ENCODE results near the gene IGF2.

The IGF2 gene

DNA sequence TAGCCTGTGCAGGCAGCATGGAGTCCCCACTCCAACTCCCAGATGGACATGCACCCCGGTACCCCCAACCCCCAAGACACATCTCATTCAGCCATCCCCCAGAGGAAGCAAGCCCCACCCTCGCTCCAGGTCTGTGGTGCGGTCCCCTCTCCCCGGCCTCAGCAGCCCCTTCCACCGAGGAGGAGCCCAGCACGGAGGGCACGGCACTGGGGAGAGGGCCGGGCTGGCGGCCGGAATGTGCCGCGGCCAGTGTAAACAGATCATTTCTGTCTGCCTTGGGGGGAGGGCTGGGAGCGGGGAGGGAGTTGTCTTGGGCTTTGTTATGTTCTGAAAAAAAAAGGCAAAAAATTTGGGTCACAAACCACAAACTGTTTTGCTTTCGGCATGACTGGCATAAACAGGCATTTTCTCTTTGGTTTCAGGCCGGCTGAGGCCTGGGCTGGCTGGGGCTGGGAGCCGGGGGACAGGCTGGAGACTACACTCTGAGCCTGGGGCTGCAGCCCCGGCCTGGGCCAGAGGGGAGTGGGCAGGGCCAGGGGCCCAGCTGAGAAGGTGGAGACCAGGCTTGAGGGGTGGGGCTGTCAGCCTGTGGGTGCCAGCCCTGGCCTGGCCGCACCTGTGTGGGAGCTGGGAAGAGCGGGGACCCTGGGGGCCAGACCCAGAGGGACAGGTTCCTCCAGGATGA, 16.8 kb downstream of the IGF2 start:
- DNase-seq, result no peak

DNA sequence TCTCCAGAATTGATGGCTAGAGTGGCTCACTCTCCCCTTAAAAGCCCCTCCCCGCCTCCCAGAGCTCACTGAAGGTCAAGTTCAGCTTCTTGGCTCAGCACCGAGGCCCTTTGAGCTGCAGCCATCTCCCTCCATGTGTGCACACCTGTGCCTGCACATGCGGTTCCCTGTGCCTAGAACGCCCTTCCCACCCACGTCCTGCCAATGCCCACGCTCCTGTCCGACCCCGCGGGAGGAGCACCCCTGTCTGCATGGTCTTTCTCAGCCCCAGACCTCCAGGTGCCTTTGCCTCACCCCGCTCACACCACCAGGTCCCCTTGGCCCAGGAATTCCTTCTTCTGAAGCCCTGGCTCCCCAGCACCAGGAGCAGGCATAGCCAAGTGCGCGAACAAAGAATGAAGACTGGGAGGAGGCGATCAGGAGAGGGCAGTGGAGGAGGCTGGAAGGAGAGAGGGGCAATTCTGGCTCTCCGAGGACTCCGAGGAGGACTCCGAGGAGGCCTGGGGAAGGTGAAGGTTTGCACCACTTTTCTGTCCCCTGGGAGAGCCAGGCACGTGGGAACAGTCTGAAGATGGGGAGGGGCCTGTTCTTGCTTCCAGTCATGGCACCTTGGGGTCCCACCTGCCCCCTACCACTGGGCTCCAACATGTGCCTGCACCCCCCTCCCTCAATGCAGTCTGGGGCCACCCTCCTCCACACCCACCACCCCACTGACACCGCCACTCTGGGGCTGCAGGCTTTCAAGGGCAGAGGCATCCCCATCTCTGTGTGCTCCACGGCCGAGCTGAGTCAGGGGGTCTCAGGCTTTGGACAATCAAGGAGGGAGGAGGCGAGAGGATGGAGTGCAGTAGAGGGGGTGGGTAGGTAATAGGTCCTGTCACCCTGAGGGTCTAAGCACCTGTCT, 17.7 kb downstream of the IGF2 start:
- no peak for DNase-seq

DNA sequence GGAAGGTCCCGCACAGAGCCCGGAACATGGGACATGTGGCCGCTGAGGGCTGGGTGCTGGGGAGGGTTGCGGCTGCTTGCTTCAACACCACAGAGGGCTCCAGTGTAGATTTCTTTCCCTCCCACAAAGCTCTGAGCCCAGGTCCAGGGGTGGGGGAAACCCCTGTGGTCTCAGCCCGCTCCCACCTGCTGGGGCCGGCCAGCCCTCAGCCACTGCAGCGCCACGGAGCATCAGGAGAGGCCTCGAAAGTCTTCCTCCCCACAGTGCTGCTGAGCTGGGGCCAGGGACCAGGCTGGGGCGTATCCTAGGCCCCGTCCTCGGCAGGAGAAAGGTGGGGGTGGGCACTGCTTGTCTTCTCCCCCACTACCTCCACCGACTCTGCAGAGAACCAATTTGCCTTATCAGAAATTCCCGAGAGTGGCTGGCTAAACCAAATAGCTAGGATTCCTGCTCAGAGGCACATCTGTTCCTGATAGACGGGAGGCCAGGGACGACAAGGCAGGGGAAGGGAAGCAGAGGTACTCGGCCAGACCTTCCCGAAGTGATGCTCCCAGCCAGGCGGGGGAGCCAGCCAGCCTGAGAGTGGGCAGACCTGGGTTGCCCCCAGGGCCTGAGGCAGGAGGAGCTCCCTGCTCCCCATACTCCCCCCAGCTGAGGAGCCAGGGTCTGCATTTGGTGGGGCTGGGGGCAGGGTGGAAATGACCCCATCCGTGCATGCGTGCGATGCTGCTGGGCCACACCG, 18.7 kb downstream of the IGF2 start:
- DNase-seq, result no peak

DNA sequence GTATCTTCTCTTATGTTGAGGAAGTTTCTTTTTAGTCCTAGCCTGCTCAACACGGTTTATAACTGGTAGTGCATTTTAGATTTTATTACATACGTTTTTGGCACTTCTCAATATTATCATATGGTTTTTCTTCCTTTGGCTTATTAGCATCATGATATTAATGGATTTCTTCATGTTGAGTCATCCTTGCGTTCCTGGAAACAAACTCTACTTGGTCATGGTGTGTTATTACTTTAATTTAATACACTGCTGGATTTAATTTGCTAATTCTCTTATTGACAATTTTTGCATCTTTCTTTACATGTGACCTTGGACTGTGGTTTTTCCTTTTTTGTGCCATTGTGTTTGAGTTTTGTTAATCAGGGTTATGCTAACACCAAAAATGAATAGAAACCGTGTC, 20.5 kb downstream of the IGF2 start:
- DNase-seq, result no peak

DNA sequence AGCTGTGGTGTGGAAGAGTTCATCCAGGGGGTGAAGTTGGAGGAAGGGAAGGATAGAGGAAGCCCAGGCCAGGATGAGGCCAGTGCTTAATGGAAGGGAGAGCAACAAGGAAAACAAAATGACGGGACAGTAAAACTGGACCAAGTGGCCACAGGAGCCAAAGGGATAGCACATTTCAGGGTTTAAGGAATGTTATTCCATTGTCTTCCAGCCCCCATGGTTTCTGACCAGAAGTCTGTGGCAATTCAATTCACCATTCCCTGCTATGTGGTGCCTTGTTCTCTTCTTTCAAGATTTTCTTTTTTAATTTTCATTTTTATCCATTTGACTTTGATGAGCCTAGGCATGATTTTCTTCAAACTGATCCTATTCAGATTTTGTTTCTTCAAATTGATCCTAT, 22.5 kb downstream of the IGF2 start:
- no peak for DNase-seq

DNA sequence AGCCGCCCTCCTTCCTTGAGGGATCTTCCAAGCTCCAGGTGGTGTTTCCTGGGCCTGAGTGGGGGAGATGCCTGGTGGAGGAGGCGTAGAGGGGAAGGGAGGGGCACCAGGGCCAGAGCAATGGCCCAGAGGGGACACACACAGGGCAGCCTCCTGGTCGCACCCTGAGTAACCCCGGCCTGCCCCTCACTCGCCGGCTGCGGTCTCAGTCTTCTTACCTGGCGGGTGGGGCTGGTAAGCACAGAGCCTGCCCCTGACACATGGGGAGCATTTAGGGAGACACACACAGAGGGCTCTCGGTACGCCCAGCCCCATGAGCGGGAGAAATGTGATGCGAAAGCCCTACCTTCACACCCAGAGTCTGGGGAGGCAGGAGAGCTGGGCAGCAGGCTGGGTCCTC, 23.9 kb downstream of the IGF2 start:
- DNase-seq, result no peak

DNA sequence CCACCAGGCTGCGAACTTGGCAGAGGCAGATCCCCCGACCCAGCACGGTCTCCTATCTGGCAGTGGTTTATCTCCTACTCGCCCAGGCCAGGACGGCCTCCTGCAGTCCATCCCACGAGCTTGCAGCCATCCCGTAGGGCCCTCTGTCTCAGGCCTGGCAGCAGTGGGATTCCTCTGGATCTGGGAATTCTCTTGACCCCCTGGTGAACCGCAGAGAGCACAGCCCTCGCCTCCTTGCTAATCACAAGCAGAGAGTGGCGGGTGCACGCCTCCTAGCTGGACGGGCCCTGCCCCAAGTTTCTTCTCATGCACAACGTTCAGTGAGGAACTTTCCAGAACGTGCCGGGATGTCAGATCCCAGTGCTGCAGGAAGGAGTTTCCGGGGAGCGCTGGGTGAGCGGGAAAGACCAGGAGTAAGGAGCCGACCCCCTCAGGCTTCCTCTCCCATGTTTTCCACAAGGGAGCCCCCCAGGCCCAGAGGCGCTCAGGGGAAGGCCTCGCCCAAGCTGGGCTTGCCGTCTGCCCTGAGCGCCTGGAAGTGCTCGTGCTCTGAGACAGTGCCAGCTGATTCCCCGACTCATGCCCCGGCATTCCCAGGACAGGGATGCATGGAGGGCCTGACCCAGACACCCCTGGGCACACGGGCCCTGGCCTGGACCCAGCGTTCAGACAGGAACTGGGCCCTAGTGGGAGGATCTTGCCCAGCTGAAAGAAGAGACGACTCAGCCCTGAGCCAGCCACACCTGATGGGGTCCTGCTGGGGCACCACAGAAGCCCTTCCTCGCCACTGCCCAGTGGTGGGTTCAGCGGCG, 24.6 kb downstream of the IGF2 start:
- no peak for DNase-seq

DNA sequence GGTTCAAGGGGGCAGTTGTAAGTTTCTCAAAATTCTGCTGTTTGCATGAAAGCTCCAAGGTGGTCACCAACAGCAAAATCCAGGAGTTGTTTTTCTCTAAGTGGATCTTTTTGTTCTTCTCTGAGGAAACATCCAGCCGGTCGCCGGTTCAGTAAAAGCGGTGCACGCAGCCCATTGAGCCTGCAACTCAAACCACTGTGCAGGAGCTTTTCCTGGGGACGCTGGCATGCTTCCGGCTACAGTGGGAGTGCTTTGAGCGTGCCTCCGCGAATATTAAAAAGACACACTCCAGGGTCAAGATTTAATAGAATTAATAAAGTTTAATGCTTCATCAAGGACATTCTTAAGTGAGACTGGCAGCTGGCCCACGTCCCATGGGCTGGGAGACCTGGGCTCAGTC, 25.4 kb downstream of the IGF2 start:
- no peak for DNase-seq

DNA sequence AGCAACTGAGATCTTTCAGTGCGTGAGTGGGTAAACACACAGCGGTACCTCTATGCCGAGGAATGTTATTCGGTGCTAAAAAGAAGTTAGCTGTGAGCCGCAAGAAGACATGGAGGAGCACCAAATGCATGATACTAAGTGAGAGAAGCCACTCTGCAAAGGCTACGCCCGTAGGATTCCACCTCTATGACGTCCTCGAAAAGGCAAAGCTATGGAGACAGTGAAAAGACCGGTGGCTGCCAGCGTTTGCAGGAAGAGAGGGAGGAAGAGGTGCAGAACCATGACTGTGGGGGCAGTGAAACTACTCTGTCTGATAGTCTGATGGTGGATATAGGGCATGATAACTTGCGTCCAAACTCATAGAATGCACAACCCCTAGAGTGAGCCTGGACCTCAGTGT, 28.7 kb downstream of the IGF2 start:
- no peak for DNase-seq

DNA sequence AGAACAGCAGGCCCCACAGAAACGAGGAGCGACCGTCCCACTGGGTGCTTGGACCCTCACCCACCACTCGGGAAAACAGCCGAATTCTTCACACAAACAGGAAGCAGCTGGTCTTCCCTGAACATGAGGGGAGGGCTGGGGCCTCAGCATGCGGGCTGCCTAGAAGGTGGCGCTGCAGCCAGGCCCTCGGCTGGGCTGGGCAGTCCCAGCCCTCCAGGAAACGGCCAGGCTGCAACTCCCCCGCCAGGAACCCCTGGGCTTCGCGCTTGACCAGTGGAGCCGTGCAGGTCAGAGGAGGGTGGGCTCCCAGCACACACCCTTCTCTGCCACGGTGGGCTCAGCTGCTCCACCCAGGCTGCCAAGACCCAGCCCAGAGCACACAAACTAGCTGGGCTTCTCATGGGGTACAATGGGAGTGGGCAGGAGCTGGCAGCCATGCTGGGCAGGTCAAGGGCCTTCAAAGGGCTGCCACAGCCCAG, 29.6 kb downstream of the IGF2 start:
- DNase-seq, result no peak

DNA sequence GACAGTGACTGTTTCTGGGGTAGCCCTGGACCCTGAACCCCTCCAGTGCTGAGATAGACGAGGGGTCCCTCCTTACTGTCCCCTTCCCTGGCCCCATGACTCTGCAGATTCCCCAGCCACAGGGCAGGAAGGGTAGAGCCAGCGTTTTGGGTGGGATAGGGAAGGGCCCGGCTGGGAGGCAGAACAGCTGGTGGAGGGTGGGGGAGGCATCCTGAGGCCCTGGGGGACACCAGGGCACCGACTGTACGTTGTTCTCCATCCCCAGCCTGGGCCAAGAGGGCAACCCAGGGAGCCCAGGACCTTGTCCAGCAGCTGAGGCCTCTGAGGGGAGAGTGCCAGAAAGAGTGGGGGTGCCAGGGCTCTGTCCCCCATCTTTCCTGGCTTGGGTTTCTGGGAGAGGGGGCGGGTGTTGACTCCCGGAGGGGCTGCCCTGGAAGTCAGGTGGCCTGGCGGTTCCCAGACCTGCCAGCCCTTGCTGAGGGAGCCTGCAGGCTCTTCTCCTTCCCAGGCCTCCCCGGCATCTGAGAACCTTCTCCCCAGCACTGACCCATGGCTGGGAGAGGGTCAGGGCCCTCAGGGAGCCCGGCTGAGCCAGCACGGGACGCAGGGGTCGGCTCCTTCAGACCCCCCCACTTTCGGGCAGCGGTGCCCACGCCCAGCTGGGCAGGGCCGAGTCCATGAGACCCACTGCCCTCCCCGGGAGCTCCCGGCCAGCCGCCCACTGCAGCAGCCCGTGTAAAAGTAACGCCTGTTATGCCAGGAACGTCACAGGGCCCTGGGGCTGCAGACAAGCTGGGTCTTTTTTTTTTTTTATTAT, 30.3 kb downstream of the IGF2 start:
- no peak for DNase-seq

DNA sequence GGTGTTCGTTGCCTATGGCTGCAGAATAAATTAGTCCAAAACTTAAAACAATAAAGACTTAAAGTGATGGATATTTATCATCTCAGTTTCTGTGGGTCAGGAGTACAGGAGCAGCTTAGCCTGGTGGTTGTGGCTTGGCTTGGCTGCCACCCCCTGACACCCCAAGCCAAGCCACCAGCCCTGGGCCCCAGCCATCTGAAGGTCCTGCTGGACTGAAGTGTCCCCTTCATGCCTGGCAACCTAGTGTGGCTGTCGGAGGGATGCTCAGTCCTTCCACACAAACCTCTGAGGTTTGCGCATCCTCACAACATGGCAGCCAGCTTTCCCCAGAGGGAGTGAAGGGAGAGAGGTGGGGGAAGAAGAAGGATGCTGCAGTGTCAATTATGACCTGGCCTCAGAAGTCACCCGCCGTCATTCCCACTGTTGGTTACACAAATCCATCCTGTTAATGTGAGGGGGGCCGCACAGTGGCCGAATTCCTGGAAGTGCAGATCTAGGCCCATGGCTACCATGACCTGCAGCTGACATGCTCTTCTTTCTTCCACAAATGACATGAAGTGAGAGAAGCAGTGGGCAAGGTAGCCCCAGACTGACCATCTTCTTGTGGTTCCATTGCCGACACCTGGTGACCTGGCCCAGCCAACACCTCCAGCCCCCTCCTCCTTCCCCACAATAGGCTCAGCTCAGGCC, 31.1 kb downstream of the IGF2 start:
- no peak for DNase-seq

DNA sequence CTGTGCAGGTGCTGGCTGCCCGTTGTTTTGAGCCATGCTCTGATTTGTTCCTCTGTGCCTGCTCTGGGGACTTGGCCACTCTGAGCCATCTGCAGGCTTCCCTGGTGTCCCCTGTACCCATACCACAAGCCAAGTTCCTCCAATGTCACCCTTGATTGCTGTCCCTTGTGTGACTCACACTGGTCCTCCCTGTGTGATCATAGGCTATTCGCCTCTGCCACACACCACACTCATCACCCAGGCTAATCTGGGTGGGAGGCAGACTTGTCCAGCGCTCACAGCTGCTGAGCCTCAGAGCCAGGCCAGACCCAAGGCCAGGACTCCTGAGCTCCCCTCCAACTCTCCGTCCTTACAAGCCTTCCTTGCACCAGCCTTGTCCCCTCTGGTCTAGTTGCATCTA, 31.7 kb downstream of the IGF2 start:
- no peak for DNase-seq

DNA sequence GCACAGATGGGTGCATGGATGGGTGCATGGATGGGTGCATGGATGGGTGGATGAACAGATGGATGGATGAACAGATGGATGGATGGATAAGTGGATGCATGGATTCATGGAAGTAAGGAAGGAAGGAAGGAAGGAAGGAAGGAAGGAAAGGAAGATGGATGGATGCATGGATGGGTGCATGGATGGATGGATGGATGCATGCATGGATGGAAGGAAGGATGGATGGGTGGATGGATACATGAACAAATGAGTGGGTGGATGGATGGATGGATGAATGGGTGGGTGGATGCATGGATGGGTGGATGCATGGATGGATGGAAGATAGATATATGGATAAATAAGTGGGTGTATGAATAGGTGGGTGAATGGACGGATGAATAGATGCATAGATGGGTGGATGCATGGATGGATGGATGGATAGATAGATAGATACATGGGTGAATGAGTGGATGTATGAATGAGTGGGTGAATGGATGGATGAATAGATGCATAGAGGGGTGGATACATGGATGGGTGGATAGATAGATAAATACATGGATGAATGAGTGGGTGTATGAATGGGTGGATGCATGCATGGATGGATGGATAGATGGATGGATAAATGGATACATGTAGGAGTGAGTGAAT, 32.5 kb downstream of the IGF2 start:
- no peak for DNase-seq

DNA sequence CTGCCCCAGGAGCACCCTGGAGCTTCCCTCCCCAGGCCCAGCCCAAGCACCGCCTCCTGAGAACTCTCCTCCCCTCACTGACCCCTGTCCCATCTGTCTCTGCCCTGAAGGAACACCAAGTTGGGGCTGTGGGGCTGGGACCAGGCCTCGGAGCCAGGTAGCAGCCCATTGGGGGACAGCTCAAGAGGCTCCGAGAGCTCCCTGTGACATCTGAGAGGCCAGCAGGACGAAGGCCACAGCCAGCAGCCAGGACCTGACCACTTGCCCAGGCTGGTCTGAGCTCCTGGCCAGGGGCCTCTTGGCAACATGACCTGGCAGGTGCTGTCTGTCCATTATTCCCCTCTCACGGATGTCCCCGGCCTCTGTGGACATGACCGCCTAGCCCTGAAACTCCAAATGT, 33.7 kb downstream of the IGF2 start:
- no peak for DNase-seq

DNA sequence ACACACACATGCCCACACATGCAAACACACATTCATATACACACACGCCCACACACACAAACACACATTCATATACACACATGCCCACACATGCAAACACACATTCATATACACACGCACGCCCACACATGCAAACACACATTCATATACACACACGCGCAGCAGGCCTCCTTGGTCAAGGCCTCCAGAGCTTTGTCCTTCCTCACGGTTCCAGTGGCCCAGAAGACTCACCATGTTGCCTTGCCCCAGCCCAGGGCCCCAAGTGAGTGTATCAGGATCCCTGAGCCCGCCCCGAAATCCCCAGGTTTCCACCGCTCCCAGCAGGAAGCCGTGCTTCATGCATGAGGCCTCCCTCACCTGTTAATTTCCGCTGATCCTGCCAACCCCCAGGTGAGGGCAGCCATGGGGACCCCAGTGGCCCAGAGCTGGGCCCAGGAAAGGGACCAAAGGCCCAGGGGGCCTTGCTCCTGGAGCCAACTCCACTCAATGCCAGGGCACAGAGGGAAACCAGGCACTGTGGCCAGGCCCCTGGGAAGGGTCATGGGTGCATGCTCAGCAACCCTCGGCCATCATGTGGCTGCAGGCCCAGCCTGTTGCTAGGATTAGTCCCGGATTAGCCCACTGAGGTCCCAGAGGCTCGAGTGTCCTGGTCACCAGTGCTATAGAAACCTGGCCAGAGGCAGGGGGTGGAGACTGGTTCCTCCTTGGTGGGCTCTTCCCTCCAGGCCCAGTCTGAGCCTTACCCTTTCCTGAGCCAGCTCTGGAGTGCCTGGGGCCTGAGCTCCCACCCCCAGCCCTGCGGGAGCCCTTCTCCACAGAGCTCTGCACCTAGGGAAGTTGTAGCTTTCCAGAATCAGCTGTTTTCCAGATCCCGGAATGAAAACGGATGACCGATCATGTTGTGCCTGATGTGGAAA, 34.4 kb downstream of the IGF2 start:
- peak; percentile 2 for DNase-seq

DNA sequence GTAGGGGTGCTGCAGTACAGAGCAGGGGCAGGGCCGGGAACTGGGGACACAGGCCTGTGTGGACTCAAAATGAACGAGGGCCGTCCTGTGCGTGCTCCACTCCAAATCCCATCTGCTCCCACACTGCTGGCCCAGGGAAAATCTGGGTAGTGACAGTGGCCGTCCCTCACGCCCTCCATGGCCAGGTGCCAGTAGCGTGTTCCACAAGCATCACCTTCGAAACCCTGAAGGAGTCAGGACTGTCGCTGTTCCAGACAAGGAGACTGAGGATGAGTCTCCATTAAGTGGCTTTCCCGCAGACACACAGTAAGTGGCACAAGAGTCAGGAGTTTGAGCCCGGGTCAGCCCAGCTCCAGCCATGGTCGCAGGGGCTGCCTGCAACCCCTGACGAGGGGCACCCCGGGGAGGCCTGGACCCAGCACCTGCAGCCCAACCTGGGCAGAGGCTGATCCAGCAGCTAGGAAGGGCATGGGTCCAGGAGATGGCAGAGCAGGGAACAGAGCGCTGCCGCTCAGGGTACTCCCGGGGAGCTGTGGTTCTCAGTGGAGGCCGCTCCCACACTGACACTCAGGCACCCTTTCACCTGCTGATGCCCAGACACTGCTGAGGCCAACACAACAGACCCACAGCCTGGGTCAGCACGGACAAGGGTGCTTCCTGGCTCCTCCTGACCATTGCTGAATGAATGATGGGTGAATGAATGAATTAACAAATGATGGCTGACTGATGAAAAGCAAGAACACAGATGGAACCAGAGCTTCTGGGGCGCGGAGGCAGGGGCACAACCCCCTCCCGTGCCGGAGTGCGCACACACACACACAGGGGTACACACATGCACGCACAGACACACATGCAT, 35.3 kb downstream of the IGF2 start:
- no peak for DNase-seq

DNA sequence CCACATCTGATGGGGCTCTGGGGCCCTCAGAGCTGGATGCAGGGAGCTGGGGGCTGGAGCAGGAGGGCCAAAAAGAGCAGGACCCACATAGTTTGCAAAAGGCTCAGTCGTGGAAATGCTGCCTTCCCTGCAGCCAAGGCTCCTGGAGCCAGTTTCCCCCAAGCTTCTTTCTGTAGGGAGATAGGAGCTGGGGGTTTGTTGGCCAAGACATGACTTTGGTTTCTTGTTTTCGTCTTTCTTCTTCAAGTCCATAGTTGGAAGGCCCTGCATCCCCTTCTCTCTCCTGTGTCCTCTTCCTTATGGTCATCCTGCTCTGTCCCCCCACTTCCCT, 36.3 kb downstream of the IGF2 start:
- DNase-seq, result no peak

Measured in midbrain (tissue), 1 donor.